ENCODE measurements around the gene FADD.

FADD gene

GRCh38 chr11:70242885-70243284 is 39.8 kb downstream of the FADD start:
- no peak for DNase-seq

- no peak for DNase-seq
Measured at GRCh38 chr11:70243912-70244652, 41.0 kb downstream of the FADD start.

- no peak for DNase-seq
Measured at GRCh38 chr11:70244698-70245097, 41.6 kb downstream of the FADD start.

- no peak for DNase-seq
Measured at GRCh38 chr11:70246196-70246595, 43.1 kb downstream of the FADD start.

GRCh38 chr11:70247042-70247709 is 44.1 kb downstream of the FADD start:
- no peak for DNase-seq

GRCh38 chr11:70247710-70248072 is 44.6 kb downstream of the FADD start:
- DNase-seq: no peak

GRCh38 chr11:70250876-70251658 is 48.0 kb downstream of the FADD start:
- no peak for DNase-seq

GRCh38 chr11:70251659-70252321 is 48.7 kb downstream of the FADD start:
- DNase-seq: no peak

- no peak for DNase-seq
Measured at GRCh38 chr11:70252844-70253243, 49.7 kb downstream of the FADD start.

GRCh38 chr11:70255477-70256116 is 52.5 kb downstream of the FADD start:
- DNase-seq: no peak

Measured in NCI-H187 (cell line).